ENCODE data around the gene PACSIN1.

PACSIN1 gene

DNA sequence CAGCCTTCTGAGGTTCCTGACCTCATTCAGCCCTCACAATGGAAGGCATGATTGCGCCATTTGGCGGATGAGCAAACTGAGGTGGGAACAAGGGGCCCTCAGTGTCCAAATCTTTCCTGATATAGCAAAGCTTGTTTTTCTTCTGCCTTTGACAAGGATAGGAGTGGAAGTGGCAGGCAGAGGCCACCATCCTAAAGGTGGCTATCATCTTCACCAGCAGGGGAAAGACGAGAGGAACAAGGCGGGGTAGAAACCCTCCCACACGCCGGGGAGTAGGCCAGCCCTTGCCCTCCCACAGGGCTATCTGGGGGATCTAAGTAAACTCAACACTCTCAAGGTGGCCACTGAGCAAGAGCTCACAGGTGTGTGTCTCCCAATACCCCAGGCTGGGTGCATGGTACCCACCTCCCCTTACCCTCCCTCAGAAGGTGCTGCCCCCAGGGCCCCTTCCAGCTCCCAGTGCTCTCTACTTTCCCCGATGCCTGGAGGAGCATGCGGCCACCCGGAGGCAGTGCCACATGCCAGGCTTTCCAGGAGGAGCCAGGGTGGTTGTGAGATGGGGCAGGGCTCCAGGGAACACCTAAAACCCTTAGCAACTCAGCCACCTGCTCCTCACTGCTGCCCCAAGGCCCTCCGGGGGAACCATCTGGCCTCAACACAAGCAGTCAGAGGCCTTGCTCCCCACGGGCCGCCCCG lies 79.0 kb downstream of the PACSIN1 start:
- DNase-seq (ENCODE audit: low spot score), result no peak

DNA sequence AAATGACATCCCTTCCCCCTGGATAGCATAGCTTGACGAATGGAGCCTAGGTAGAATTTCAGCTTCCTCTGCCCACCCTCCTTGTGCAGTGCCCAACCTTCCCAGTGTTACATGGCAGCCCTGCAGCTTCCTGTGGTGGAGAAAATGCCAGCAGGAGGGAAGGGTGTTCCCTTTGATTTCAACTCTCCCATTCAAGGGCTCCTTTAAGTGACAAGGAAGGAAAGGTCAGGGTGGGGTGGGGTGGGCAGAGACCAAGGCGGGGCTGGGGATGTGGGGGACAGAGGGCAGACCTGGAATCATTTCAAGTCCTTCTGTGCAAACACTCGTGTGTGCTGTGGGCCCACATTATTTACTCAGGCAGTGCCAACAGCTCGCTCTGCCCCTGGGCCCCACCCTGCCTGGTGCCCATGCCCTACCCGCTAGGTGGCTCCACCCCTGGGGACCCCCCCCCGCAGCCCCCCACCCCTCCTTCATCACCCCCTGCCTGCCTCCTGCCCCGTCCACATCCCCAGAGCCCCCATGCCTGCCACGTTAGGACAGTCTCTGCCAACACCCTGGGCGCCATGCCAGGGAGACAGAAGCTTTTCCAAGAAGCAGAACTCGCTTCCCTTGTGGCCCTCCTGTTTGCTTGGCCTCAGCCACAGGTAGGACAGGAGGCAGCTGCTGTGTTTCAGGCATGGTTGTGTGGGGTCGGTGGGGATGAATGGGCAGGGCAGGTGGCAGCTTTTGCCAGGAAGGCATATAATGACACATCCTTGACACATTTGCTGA lies 80.9 kb downstream of the PACSIN1 start:
- DNase-seq (ENCODE audit: low spot score), result no peak

DNA sequence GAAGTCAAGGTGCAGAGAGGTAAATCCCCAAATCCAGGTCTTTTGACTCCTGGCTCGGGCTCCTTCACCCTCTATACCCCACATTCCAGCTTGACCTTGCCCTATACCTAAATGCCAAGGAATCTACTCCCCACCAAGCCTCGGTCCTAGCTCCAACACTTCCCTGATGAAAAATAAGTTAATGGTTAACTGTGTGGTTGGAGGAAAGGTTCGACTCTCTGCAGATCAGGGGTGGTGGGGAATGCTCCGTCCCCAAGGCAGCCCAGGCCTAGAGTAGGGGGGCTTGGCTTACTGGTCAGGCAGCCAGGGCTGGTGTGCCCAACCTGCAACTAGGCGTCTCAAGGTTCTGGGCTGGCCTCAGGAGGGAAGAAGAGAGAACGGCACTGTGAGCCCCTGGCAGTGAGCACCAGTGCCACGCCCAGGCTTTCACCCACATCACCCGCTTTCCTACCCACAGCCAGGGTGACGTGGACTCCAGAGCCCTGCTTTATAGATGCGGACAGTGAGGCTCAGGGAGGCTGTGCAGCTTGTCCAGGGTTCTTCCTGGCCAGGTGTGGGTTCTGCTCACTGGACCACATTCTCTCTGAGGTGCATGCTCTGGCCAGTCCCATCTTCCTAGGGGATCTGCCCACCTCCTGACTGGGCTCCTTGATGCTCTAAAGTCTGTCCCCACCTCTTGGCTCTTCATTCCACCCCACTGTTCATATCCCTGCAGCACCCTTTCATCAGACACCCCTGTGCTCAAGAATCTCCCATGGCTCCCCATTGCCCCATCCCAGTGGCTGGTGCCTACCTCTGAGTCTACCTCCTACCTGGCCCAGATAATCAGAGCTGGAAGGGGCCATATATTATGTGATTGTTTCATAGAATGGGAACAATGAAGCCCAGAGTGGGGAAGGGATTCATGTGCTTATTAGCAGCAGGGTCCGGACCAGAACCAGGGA lies 82.1 kb downstream of the PACSIN1 start:
- DNase-seq (ENCODE audit: low spot score), result no peak

DNA sequence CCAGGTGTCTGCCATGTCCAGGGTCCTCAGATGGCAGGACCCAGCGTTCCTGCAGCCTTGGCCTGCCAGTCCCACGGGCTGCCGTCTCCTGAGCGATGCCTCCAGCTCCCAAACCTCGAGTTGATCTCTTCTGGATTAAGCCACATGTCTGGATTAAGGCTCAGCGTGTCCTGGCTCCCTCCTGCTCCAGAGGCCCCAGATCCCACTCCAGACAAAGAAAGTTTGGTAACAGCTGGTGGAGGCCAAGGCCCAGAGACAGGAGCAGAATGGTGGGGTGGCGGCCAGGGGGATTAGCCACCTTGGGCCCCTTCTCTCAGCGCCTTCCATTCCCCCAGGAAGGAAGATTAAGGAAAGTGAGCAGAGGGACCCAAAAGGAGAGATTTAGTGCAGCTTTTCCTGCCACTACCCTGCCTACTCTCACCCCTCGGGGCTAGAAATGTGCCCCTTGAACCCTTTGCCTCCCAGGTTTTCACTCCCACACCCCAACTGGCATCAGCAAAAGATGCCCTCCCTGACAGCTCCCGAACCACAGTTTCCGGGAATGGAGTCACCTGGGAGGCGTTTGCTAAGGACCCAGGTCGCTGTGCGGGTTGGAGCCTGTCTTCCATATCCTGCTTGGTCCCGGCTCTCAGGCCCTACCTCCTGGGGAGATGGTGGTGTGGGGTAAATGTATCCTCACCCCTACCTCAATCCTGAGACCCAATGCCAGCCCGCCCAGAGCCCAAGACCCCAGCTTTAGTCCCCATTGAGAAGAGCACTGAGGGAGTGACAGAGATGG lies 83.3 kb downstream of the PACSIN1 start:
- DNase-seq (ENCODE audit: low spot score), result no peak

DNA sequence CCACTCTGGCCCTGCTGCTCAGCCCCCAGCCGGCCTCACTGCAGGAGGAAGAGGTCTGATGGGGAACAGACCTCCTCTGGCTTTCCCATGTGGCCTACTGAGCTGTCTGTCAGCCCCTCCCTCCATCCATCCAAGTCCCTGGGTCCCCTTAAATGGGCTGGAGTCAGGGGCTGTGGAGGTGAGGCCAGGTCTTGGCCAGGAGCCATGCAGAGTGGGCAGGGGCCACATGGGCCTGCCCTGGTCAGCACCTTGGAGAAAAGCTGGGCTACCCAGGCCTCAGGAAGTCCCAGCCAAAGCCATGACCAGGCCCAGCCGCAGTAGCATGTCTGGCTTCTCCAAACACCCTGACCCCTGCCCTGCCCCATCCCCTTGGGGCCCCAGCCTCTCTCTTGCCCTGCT lies 83.9 kb downstream of the PACSIN1 start:
- no peak for DNase-seq (ENCODE audit: low spot score)

DNA sequence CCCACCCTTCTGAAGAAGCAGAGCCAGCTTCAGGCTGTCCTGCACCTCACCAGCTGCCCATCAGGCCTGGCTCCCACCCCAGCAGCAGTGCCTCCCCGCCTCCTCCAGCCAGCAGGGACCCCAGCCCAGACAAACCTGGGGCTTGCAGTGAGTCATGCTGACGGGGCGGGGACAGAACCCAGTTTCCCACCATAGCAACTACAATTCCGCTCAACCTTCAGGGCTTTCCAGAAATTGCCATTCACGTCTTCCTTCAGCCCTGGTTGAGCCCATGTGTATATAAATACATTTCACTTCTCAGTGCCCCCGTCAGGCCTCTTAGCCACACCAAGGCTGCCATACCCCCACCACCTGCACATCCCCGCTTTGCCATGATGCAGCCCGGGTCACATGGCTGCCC lies 85.8 kb downstream of the PACSIN1 start:
- no peak for DNase-seq (ENCODE audit: low spot score)

DNA sequence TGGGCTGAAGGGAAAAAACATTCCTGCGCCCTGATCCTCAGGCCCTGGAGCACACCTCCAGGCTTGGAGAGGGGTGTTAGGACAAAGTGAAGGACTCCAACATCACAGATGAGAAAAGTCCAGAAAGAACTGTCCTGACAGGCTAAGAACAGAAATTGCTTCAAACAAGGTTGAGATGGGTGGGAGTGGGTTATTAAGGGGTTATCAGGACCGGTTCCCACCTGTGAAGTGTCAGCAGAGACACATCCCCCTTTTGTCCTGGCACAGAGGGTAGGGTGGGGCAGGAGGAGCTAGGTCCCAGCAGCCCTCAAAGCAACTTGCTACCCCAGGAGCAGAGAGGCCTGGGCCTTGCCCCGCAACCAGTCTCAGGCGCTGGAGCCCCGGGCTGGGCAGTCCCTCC lies 86.7 kb downstream of the PACSIN1 start:
- no peak for DNase-seq (ENCODE audit: low spot score)

DNA sequence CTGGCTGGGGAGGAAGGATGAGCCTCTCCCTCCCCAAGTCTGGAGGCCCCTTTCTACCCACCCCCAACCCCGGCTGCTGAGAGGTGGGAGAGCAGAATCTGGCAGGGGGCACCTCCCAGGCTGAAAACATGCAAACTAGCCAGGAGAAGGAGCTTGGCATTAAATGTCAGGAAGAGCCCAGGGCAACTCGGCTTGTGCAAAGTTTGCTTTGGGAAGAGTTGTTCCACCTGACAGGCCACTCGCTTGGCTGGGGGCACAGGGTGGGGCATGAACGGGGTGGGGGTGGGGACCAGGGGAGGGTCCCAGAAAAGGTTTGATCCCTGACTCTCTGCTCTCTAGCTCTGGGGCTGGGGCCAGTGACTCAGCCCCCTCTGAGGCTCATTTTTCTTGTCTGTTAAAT lies 87.3 kb downstream of the PACSIN1 start:
- no peak for DNase-seq (ENCODE audit: low spot score)

DNA sequence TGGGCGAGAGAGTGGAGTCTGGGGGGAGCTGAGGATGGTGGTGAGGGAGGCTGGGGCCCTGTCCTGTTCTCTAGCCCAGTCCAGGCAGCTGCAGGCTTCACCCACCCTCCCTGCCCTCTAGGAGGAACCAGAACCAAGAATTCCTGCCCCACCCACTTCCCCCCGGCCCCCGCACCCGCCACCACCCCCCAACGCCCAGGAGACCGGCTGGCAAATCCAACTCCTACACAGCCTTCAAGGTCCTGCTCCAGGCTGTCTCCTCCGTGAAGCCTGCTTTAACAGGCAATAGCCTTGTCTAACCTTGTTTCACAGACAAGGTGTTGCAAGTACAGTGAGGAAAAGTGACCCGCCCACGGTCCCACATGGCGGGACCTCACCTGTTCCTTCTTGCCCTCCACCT lies 87.9 kb downstream of the PACSIN1 start:
- DNase-seq (ENCODE audit: low spot score), result no peak

DNA sequence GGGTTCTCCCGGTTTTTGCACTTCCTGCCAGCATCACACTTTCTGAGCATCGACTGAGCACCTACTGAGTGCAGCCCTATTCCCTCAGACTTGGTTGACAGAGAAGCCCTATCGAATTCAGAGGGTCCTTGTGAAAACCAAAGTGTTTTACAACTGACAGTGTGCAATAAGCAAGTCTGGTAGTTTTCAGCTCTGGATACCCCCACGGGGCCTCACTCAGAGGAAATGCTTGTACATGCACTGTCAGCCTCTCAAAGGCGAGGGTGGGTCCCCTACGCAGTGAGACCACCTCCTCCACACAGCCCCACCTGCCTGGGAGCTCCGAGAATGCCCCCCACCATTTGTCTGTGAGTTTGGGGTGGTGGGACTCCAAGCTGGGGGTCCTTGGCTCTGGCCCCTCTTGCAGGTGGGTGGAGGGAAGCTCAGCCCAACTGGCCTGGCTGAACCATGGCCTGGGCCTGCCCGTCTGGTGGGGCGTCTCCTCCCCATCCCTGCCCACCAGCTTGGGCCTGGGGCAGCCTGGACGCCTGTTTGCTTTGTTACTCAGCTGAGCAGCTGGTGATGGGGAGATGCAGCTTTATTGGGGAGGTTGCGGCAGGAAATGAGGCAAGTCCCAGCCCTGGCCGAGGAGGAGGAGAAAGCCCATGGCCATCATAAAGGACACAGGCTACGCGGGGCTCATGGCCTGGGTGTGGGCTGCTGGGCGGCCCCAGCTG lies 88.6 kb downstream of the PACSIN1 start:
- no peak for DNase-seq (ENCODE audit: low spot score)

DNA sequence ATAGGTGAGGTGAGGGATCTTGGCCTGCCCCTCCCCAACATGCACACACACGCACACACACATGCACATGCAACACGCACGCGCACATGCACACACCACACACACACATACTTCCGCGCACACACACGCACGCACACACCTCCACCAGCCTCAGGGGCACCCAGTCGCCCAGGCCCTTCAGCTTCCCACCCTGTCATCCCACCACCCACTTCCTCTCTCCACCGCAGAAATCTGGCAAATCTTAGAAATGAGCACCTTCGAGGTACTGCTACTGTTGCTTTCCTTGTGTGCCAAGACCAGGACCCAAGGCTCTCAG lies 89.1 kb downstream of the PACSIN1 start:
- DNase-seq (ENCODE audit: low spot score), result no peak

DNA sequence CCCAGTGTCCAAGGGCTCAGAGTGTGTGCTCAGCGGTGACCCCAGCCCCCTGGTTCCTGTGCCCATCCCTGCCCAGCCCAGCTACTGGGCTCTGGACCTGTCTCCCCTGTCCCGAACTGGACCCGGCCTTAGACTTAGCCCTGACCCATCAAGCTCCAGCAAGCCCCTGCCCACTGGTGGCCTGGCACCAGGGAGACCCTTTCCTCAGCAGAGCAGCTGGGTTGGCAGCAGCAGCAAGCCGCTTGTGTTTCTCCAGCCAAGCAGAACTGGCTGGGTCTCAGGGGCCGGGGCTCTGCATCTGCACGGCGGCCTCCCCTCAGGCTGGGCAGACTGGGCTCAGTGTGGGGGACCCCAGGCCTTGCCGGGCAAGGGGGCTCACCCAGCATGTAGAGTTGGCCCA lies 89.5 kb downstream of the PACSIN1 start:
- no peak for DNase-seq (ENCODE audit: low spot score)

DNA sequence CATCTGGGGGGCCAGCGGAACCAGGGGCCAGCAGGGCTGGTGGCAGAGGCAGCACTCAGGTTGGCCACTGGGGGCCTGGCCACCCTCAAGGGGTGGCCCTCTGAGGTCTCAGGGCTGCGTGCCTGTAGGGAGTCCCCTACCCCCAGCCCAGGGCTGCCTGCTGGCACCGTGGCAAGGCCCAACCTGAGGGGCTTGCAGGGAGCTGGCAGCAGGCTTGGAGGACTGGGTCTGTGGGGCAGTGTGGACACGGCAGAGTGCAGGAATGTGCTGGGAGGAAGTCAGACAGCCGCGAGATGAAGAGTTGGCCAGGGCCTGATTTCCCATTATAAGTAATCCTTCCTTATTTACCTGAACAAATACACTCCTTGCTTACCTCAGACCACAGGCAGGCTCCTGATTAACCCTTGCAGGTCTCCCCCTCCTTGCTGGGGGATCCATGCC lies 90.2 kb downstream of the PACSIN1 start, which contains the start of gene SPDEF:
SPDEF (minus strand) TSS at position 299 of the 441 bp plus-strand sequence. CDS start 11,874 bp downstream, outside the sequence.
- no peak for DNase-seq (ENCODE audit: low spot score)

DNA sequence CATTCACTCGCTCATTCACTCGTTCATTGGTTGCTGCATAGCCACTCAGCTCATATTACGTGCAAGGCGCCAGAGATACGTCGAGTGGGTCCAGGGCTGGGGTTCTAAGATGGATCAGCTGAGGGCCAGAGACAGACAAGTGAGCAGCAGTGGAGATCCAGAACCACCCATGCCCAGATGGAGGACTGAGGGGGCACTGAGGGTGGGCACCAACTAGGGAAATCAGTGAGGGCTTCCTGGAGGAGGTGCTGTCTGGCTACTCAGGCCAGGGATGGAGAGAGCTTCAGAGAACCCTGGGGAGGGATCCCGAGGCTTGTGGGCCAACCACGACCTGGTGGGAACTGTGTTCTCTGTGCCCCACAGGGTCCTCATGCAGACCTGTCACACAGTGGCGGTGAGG lies 90.6 kb downstream of the PACSIN1 start:
- no peak for DNase-seq (ENCODE audit: low spot score)

DNA sequence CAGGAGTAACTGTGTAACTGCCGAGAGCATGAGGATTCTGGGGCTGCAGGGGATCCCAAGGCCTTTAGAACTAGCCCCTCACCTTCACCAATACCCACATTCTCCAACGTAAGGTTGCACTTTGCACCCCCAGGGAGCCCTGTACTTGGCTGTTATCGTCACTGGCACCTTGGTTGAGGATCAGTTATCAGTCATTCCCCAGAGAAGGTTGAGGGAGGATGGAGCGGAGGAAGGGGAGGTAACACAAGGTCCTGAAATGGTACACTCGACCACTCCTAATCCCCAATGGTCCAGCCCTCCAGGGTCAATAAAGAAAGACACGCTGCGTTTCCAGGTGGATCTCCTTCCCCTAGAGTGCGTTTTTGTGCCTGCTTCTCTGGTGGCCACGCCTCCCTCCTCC lies 91.4 kb downstream of the PACSIN1 start:
- DNase-seq (ENCODE audit: low spot score), result no peak

DNA sequence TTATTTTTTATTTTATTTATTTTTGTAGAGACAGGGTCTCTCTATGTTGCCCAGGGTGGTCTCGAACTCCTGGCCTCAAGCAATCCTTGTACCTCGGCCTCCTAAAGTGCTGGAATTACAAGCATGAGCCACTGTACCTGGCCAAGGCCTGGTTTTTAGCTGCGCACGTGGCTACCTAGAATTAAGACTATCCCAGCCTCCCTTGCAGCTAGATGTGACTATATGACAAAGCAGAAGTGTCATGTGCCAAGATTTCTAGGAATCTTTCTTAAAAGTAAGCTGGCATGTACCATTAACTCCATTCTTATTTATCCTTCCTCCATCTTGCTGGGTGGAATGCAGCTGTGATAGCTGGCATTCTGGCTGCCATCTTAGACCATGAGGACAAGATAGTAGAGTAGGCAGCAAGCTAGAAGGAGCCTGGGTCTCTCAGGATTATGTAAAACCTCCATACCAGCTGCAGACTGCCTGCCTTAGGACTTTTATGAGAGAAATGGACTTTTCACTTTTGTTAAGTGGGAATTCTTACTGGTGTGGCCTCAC lies 92.4 kb downstream of the PACSIN1 start:
- no peak for DNase-seq (ENCODE audit: low spot score)

DNA sequence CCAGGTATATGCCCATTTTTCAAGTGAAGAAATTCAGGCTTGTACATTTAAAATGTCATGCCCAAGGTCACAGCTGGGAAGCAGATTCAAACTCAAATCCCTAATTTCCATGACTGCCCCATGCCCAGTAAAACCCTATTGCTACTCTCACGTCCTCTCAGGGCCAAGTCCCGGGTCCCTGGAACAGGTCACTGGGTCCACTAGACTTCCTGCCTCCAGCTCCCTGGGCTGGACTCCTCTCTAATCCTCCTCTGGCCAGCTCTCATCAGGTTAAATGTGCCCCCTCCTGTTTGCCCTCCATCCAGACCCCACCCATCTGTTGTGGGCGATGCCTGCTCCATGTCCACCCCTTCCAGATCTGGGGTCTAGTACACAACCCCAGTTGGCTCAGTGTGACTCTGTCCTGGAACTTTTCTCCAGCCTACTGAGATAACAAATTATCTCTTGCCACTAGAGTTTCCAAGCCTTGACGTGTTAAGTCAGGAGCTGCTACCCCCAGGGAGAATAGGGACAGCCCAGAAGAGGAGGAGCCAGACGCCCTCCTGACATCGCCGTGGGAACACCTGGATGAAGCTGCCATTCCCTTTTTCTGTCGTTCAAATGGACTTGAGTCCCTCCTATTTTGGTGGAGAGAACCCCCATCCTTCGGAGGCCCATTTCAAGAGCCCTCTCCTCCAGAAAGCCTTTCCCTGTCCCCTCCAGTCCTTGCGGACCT lies 93.9 kb downstream of the PACSIN1 start:
- no peak for DNase-seq (ENCODE audit: low spot score)

DNA sequence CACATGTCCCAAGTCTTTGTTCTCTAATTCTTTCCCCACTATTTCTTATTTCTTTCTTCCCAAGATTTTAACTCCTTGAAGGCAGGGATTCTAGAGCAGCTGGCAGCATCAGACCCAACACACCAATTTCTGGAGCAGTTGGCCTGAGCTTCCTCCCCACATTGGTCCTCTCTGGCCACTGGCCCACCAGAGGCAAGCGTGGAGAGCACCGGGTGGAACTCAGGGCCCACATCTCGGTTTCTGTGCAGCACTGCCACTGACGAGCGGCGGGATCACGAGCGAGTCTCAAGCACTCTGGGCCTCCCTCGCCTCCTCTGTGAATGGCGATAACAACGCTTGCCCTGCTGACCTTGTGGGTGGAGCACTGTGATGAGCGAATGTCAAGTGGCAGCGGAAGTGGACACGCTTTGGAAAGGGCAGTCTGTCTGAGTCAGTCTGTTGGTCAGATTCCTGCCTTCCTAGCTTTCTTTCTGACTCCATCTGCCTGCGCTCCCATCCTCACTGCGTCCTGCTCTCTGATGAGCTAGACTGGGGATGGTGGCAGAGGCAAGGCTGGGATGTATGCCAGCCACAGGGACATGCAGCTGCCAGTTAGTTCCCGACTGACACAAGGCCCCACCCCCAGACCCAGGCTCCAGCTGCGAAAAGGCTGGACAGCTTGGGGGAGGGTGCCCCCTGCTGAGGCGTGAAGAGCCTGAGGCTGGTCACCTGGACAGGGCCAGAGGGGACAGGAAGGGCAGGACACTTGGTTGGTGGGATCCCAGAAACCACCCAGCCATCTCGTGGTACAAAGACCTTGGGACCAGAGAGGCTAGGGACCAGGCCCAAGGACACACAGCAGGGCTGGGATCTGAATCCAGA lies 94.7 kb downstream of the PACSIN1 start:
- no peak for DNase-seq (ENCODE audit: low spot score)

DNA sequence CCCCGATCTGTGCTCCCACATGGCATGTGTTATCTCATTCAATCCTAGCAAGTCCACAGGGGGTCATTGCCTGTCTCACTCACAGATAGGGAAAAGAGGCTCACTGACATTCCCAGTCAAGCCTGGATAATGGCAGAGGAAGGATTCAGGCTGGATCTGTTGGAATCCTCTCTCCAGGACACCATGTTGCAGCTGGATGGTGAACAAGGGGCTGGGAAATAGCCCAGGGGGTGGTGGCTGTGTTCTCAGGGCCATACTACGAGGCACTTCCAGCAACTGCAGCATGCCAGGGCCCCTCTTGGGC lies 95.3 kb downstream of the PACSIN1 start:
- no peak for DNase-seq (ENCODE audit: low spot score)
